ENCODE measurements around the gene MYO5A.
"Not testable (repeated sequence)": the region's sequence is repeated elsewhere in the genome, so short reads cannot be mapped to it uniquely, and the experiment has no call there.

MYO5A gene

DNA sequence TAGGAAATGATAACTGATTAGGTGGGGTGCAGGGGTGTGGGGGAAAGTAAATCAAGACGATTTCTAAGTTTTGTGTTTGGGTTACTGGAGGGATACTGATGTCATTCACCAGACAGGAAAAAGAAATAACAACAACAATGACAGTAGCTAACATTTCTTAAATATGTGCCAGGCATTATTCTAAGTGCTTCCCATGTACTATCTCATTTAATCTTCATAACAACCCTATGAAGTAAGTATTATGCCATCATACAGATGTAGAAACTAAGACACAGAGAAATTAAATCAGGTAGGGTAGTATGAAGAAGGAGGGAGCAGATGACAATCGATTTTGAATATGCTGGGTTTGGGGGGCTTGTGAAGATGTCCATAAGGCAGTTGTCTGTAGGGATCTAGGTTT lies 13.3 kb downstream of the MYO5A start:
- Histone ChIP-seq H3F3A (ENCODE audit: insufficient read depth, low read length) (peaks cover under 1% of the 10 kb centered on the region; the same call in 1 of the 2 replicates), H4K20me1 (ENCODE audit: insufficient read depth, low read length) (no peaks in the 10 kb centered on the region), H3K79me2 (ENCODE audit: low read length) (peaks cover 97% of the 10 kb centered on the region), H3K9me3 (replicated peaks; ENCODE audit: insufficient read depth, low read length) (no peaks in the 10 kb centered on the region), H3K27me3 (replicated peaks; ENCODE audit: insufficient read depth, low read length) (no peaks in the 10 kb centered on the region), H2AFZ (ENCODE audit: low read length) (no peak overlapping the region), H3K27ac (ENCODE audit: low read length) (no peak overlapping the region), H3K4me3 (ENCODE audit: low read length) (no peak overlapping the region), H3K4me2 (ENCODE audit: low read depth, low read length) (no peak overlapping the region), H3K36me3 (replicated peaks; ENCODE audit: insufficient read depth, low read length) (no peaks in the 10 kb centered on the region; the same call in 1 of the 2 replicates), H3K4me1 (ENCODE audit: low read length) (peaks cover 45% of the 10 kb centered on the region), H3K9ac (ENCODE audit: low read length) (no peak overlapping the region), H3K9me2 (replicated peaks; ENCODE audit: insufficient read depth, low read length) (no peaks in the 10 kb centered on the region)
- DNase-seq, result no peak
- no peak for TF ChIP-seq EZH2phosphoT487 (IDR thresholded peaks at IDR 0.05; ENCODE audit: low read length)
- TF ChIP-seq, protein P1, sequence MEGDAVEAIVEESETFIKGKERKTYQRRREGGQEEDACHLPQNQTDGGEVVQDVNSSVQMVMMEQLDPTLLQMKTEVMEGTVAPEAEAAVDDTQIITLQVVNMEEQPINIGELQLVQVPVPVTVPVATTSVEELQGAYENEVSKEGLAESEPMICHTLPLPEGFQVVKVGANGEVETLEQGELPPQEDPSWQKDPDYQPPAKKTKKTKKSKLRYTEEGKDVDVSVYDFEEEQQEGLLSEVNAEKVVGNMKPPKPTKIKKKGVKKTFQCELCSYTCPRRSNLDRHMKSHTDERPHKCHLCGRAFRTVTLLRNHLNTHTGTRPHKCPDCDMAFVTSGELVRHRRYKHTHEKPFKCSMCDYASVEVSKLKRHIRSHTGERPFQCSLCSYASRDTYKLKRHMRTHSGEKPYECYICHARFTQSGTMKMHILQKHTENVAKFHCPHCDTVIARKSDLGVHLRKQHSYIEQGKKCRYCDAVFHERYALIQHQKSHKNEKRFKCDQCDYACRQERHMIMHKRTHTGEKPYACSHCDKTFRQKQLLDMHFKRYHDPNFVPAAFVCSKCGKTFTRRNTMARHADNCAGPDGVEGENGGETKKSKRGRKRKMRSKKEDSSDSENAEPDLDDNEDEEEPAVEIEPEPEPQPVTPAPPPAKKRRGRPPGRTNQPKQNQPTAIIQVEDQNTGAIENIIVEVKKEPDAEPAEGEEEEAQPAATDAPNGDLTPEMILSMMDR (IDR thresholded peaks at IDR 0.05; ENCODE audit: low read length), result no peak
- no peak for TF ChIP-seq EZH2 (optimal IDR thresholded peaks at IDR 0.05; ENCODE audit: low read depth, low read length)

GRCh38 chr15:52514482-52514881 lies 14.2 kb downstream of the MYO5A start:
- Histone ChIP-seq H2AFZ (ENCODE audit: low read length) (no peak overlapping the region), H3K4me2 (ENCODE audit: low read depth, low read length) (no peak overlapping the region), H3K9me3 (replicated peaks; ENCODE audit: insufficient read depth, low read length) (no peaks in the 10 kb centered on the region), H3F3A (ENCODE audit: insufficient read depth, low read length) (no peaks in the 10 kb centered on the region; the same call in 1 of the 2 replicates), H3K9ac (ENCODE audit: low read length) (no peak overlapping the region), H4K20me1 (ENCODE audit: insufficient read depth, low read length) (no peaks in the 10 kb centered on the region), H3K27me3 (replicated peaks; ENCODE audit: insufficient read depth, low read length) (no peaks in the 10 kb centered on the region), H3K79me2 (ENCODE audit: low read length) (peaks cover 97% of the 10 kb centered on the region), H3K27ac (ENCODE audit: low read length) (no peak overlapping the region), H3K36me3 (replicated peaks; ENCODE audit: insufficient read depth, low read length) (no peaks in the 10 kb centered on the region; the same call in 1 of the 2 replicates), H3K9me2 (replicated peaks; ENCODE audit: insufficient read depth, low read length) (no peaks in the 10 kb centered on the region), H3K4me1 (ENCODE audit: low read length) (peaks cover 48% of the 10 kb centered on the region), H3K4me3 (ENCODE audit: low read length) (no peak overlapping the region)
- no peak for TF ChIP-seq EZH2phosphoT487 (IDR thresholded peaks at IDR 0.05; ENCODE audit: low read length)
- TF ChIP-seq EZH2 (optimal IDR thresholded peaks at IDR 0.05; ENCODE audit: low read depth, low read length), result no peak
- TF ChIP-seq, protein P1 (IDR thresholded peaks at IDR 0.05; ENCODE audit: low read length), result no peak
- DNase-seq, result no peak

DNA sequence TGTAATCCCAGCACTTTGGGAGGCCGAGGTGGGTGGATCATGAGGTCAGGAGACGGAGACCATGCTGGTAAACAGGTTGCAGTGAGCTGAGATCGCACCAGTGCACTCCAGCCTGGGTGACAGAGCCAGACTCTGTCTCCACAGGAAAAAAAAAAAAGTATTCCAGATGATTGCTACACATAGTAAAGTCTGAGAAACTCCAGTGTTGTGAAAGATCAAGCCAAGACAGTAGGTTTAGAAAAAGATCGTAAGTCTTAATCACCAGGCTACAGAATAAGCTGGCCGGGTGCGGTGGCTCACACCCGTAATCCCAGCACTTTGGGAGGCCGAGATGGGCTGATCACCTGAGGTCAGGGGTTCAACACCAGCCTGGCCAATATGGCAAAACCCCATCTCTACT lies 15.8 kb downstream of the MYO5A start:
- not testable (repeated sequence) for H3K9me3 ChIP-seq (replicated peaks; ENCODE audit: insufficient read depth, low read length); H3K36me3 ChIP-seq (replicated peaks; ENCODE audit: insufficient read depth, low read length); DNase-seq; H4K20me1 ChIP-seq (ENCODE audit: insufficient read depth, low read length); H3K4me3 ChIP-seq (ENCODE audit: low read length); H2AFZ ChIP-seq (ENCODE audit: low read length); H3F3A ChIP-seq (ENCODE audit: insufficient read depth, low read length); H3K27ac ChIP-seq (ENCODE audit: low read length); H3K9ac ChIP-seq (ENCODE audit: low read length); H3K27me3 ChIP-seq (replicated peaks; ENCODE audit: insufficient read depth, low read length); H3K9me2 ChIP-seq (replicated peaks; ENCODE audit: insufficient read depth, low read length); H3K4me2 ChIP-seq (ENCODE audit: low read depth, low read length)
- peaks cover 98% of the 10 kb centered on the region for H3K79me2 ChIP-seq (ENCODE audit: low read length)
- peaks cover 51% of the 10 kb centered on the region for H3K4me1 ChIP-seq (ENCODE audit: low read length)

DNA sequence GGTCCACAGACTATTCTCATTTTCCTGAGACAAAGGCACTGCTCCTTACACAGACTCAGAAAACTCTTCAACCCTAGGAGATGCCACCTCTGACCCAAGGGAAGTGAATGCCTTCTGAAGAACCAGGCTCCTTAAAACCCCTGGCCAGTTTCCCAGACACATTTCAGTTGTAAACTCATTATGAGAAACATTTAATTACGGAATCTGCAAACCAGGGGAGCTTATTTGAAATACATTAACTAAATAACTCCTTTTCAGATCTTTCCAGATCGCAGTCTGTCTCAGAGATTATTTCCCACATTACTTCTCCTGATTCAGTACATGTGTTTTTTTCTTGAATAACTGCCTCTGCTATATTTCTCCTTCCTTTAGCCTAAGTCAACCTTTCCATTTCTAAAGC lies 17.6 kb downstream of the MYO5A start:
- Histone ChIP-seq H2AFZ (ENCODE audit: low read length) (no peak overlapping the region), H4K20me1 (ENCODE audit: insufficient read depth, low read length) (no peaks in the 10 kb centered on the region), H3K27me3 (replicated peaks; ENCODE audit: insufficient read depth, low read length) (no peaks in the 10 kb centered on the region), H3K4me1 (ENCODE audit: low read length) (peaks cover 61% of the 10 kb centered on the region), H3K79me2 (ENCODE audit: low read length) (peaks cover 97% of the 10 kb centered on the region), H3F3A (ENCODE audit: insufficient read depth, low read length) (peaks cover 20% of the 10 kb centered on the region), H3K9me3 (replicated peaks; ENCODE audit: insufficient read depth, low read length) (no peaks in the 10 kb centered on the region), H3K4me2 (ENCODE audit: low read depth, low read length) (no peak overlapping the region), H3K9me2 (replicated peaks; ENCODE audit: insufficient read depth, low read length) (no peaks in the 10 kb centered on the region), H3K27ac (ENCODE audit: low read length) (no peak overlapping the region), H3K4me3 (ENCODE audit: low read length) (no peak overlapping the region), H3K9ac (ENCODE audit: low read length) (no peak overlapping the region), H3K36me3 (replicated peaks; ENCODE audit: insufficient read depth, low read length) (no peaks in the 10 kb centered on the region)
- TF ChIP-seq EZH2phosphoT487 (IDR thresholded peaks at IDR 0.05; ENCODE audit: low read length) (no peak), EZH2 (optimal IDR thresholded peaks at IDR 0.05; ENCODE audit: low read depth, low read length) (no peak)
- TF ChIP-seq, protein P1 (IDR thresholded peaks at IDR 0.05; ENCODE audit: low read length), result no peak
- no peak for DNase-seq

Measured in MM.1S (cell line).